K562 (cell line): Measurements from ENCODE around the gene ALDOC. TPM values are rescaled to one million over a fixed set of nuclear protein-coding genes. Genes with fewer than 3 reads are reported as not detected.

Source experiments
- ATAC-seq: fragments of 200-7000 bp; cut with Tn5 transposase; 3 replicates; pipeline ENCODE4 v1.9.1; 2020; ENCODE audit warnings: moderate library complexity
- BruUV-seq: library from RNA; stranded (reverse); fragments of 400-500 nt; replicated peaks from 2 replicates; lab custom pipeline; 2021; lab: Mats Ljungman, UMichigan
- CTCF ChIA-PET: fragments of 300-600 bp; formaldehyde crosslinking; extraction: SDS; loops from one replicate; lab custom pipeline; 2021; ENCODE audit warnings: low intra/inter-chr PET ratio; lab: Yijun Ruan, JAX
- POLR2A ChIA-PET: fragments of 300-600, 350-650 bp; sonication (Branson Sonifier 250); formaldehyde crosslinking; extraction: SDS; loops from one replicate; lab custom pipeline; 2021; ENCODE audit warnings: antibody characterized with exemption, inconsistent platforms; lab: Yijun Ruan, JAX
- DNase-seq, 4 experiments: peaks; one replicate each; pipeline versions ENCODE4 v3.0.0 to v3.0.0-alpha.2; 2011 to 2018; ENCODE audit warnings: low spot score in 3 of 4, mixed read lengths in 3 of 4; ENCODE audit errors: extremely low read depth in 1 of 4
- FAIRE-seq: peaks from 2 replicates; lab custom pipeline; 2011; peaks lifted over from hg19 to GRCh38; lab: Jason Lieb, UNC
- H2AFZ ChIP-seq: 2 replicates; pipeline ENCODE4 v1.6.0; 2011; ENCODE audit warnings: low read depth, low read length, control low read depth, inconsistent platforms
- H3K27ac ChIP-seq: fragments of 200-600 bp; 3 replicates; pipeline ENCODE4 v1.8.0; 2011; ENCODE audit warnings: low read depth, mild to moderate bottlenecking, control low read depth, inconsistent platforms, low read length, moderate library complexity, mixed read lengths; ENCODE audit errors: extremely low read depth
- H3K27me3 ChIP-seq, 2 experiments: fragments of 300-600 bp in 1 of 2; 2 replicates in 1 of 2; 3 replicates in 1 of 2; pipeline versions ENCODE4 v1.6.0 to v1.8.0; 2011; ENCODE audit warnings: inconsistent platforms in 2 of 2, low read length in 2 of 2, mild to moderate bottlenecking in 1 of 2, mixed read lengths in 1 of 2, moderate library complexity in 1 of 2; ENCODE audit not compliant: control insufficient read depth in 2 of 2, insufficient read depth in 2 of 2
- H3K36me3 ChIP-seq: fragments of 300-600 bp; 3 replicates; pipeline ENCODE4 v1.8.0; 2011; ENCODE audit warnings: mild to moderate bottlenecking, low read length, inconsistent platforms; ENCODE audit not compliant: control insufficient read depth, insufficient read depth
- H3K4me1 ChIP-seq, 2 experiments: fragments of 200-600 bp in 1 of 2; replicated peaks in 1 of 2; 2 replicates in 1 of 2; 3 replicates in 1 of 2; pipeline versions ENCODE4 v1.5.1 to v1.8.0; 2011; ENCODE audit warnings: inconsistent platforms in 2 of 2, low read length in 2 of 2, mild to moderate bottlenecking in 1 of 2, mixed read lengths in 1 of 2, moderate library complexity in 1 of 2; ENCODE audit not compliant: control insufficient read depth in 2 of 2, insufficient read depth in 2 of 2
- H3K4me2 ChIP-seq: 2 replicates; pipeline ENCODE4 v1.6.1; 2011; ENCODE audit warnings: low read length, control low read depth, inconsistent platforms, mixed read lengths; ENCODE audit not compliant: insufficient read depth
- H3K4me3 ChIP-seq: fragments of 200-600 bp; sonication (generic), shearing (Covaris generic); 2 replicates; pipeline ENCODE4 v1.5.1; 2016; ENCODE audit warnings: control low read depth, inconsistent platforms
- H3K79me2 ChIP-seq: fragments of 200-600 bp; 3 replicates; pipeline ENCODE4 v1.8.0; 2011; ENCODE audit warnings: low read length, inconsistent platforms; ENCODE audit not compliant: control insufficient read depth, insufficient read depth
- H3K9ac ChIP-seq, 2 experiments: 2 replicates each; pipeline versions ENCODE4 v1.6.0 to v1.6.1; 2011; ENCODE audit warnings: low read depth in 2 of 2, low read length in 2 of 2, control low read depth in 1 of 2, inconsistent platforms in 1 of 2, mild to moderate bottlenecking in 1 of 2, mixed read lengths in 1 of 2; ENCODE audit not compliant: insufficient read depth in 1 of 2
- H3K9me1 ChIP-seq: one replicate; pipeline ENCODE4 v1.6.0; 2011; ENCODE audit warnings: inconsistent platforms, mild to moderate bottlenecking, low read length, moderate library complexity; ENCODE audit not compliant: control insufficient read depth, insufficient read depth
- H3K9me3 ChIP-seq: replicated peaks from 2 replicates; pipeline ENCODE4 v1.5.1; 2011; ENCODE audit warnings: low read depth, low read length, inconsistent platforms; ENCODE audit not compliant: control insufficient read depth, insufficient read depth
- H4K20me1 ChIP-seq: replicated peaks from 2 replicates; pipeline ENCODE4 v1.6.1; 2011; ENCODE audit warnings: low read length, inconsistent platforms, mixed read lengths; ENCODE audit not compliant: control insufficient read depth, insufficient read depth
- CREB3 ChIP-seq: fragments of 450-650 bp; conservative IDR thresholded peaks from 2 replicates; pipeline ENCODE4 v1.6.1; 2016; ENCODE audit warnings: missing genetic modification characterization, low read depth, mild to moderate bottlenecking, missing compliant biosample characterization, moderate library complexity
- ELF1 ChIP-seq: fragments of 200-800 bp; sonication (Bioruptor generic); IDR thresholded peaks from 2 replicates; pipeline ENCODE4 v1.6.1; 2016; ENCODE audit warnings: missing genetic modification characterization, missing compliant biosample characterization
- MTA2 ChIP-seq: fragments of 450-650 bp; IDR thresholded peaks from 2 replicates; pipeline ENCODE4 v1.6.1; 2016; ENCODE audit warnings: low read depth
- NFIC ChIP-seq: fragments of 450-650 bp; IDR thresholded peaks from 2 replicates; pipeline ENCODE4 v1.6.1; 2017; ENCODE audit warnings: mild to moderate bottlenecking, inconsistent platforms
- NFIX ChIP-seq: fragments of 250-450 bp; sonication (Bioruptor Pico); IDR thresholded peaks from 2 replicates; pipeline ENCODE4 v1.4.0; 2020; ENCODE audit warnings: low read depth, mild to moderate bottlenecking, moderate library complexity
- PTRF ChIP-seq: fragments of 450-650 bp; IDR thresholded peaks from 2 replicates; pipeline ENCODE4 v1.6.1; 2016; ENCODE audit warnings: mild to moderate bottlenecking, missing genetic modification characterization, missing compliant biosample characterization
- RB1 ChIP-seq: fragments of 450-650 bp; IDR thresholded peaks from 2 replicates; pipeline ENCODE4 v1.6.1; 2017; ENCODE audit warnings: low read depth, mild to moderate bottlenecking
- SMAD4 ChIP-seq: fragments of 250-450 bp; sonication (Bioruptor Pico); conservative IDR thresholded peaks from 2 replicates; pipeline ENCODE4 v1.8.0; 2021; ENCODE audit warnings: inconsistent platforms, mild to moderate bottlenecking, moderate library complexity
- ZNF175 ChIP-seq: fragments of 200-800 bp; sonication (Bioruptor generic); IDR thresholded peaks from 2 replicates; pipeline ENCODE4 v1.6.1; 2016; ENCODE audit warnings: low read depth, mild to moderate bottlenecking, missing genetic modification characterization, missing compliant biosample characterization
- WGBS: fragments of 100-300 bp; shearing (Covaris generic); methylation state at CpG from one replicate; pipeline ENCODE4 v1.1.6; 2016; ENCODE audit warnings: low coverage, mixed read lengths; ENCODE audit not compliant: insufficient coverage; ENCODE audit errors: missing lambda C conversion rate; 5-methylcytosine and 5-hydroxymethylcytosine counted together
- in situ Hi-C: fragments of 300-500 bp; cut with MboI; formaldehyde crosslinking; loops from 4 replicates; pipeline ENCODE4 v1.15.0; 2018; ENCODE audit warnings: inconsistent platforms, mixed read lengths
- intact Hi-C: fragments of 100-400 bp; cut with micrococcal nuclease; formaldehyde crosslinking; loops from 2 replicates; pipeline ENCODE4 v1.14.2; 2022
- polyA plus RNA-seq, 8 experiments: library from polyadenylated mRNA; depleted of rRNA in 4 of 8; stranded (reverse) in 5 of 8; unstranded in 3 of 8; fragments of >200 nt; fragmentation: Nextera tagmentation in 2 of 8; fragmentation: Illumina TruSeq in 1 of 8; extraction: Ambion mirVana in 2 of 8; extraction: Trizol in 1 of 8; gene quantifications; 2 replicates each; pipeline versions ENCODE4 v1.2.1 to v1.2.3, GENCODE V29; 2011 to 2014; ENCODE audit warnings: inconsistent platforms in 1 of 8, missing spikeins in 1 of 8
- total RNA-seq, 7 experiments: library from RNA; depleted of rRNA in 6 of 7; stranded (reverse); fragments of >200 nt in 6 of 7; fragmentation: Illumina TruSeq in 2 of 7; extraction: Trizol in 2 of 7; gene quantifications; 2 replicates each; pipeline versions ENCODE4 v1.2.1 to v1.2.3, GENCODE V29; 2011 to 2021; ENCODE audit warnings: low replicate concordance in 1 of 7
- TF ChIP-seq, protein P1 (sequence below): fragments of 200-400 bp; formaldehyde crosslinking; IDR thresholded peaks from 2 replicates; pipeline ENCODE4 v1.6.1; 2017; ENCODE audit warnings: mild to moderate bottlenecking, low read depth, low read length, moderate library complexity

The ALDOC gene
- total and polyA plus RNA-seq, 9 of the 15 experiments (the other 6 are each of a cell fraction or from before 2014, with no cell fraction given) = 43.2 to 263 (median 99.2) TPM

GRCh38 chr17:28577466-28577824 is 750 bp upstream of the ALDOC start:
- H3K4me3 ChIP-seq = no peak overlapping the region
- FAIRE-seq (no peak), DNase-seq (peak in 1 of 4 experiments; percentile 22), ATAC-seq (no peak)
- peaks cover 24 to 29% of the 10 kb centered on the region in 2 experiments for H3K4me1 ChIP-seq
- peaks cover 79% of the 10 kb centered on the region for H3K36me3 ChIP-seq
- no peaks in the 10 kb centered on the region for H3K27me3 ChIP-seq
- 54% methylated on average over 3 of the region's 3 CpGs for WGBS
- POLR2A ChIA-PET = interaction anchor here (0.7 to 16.7 kb wide), 11 partner anchors 18 to 1015 kb away, joined by 3 to 274 read pairs (median 3); partner anchors contain the start of genes FLOT2 and SPAG5
- in situ Hi-C loops = loop anchor here (5.0 kb wide), 1 partner anchor 360 kb away; no protein-coding TSS in a partner anchor
- CTCF ChIA-PET = interaction anchor here (0.6 kb wide), 1 partner anchor 56 kb away, joined by 3 read pairs; no protein-coding TSS in a partner anchor
- no peaks in the 10 kb centered on the region for H3K9me3 ChIP-seq
- H3K9ac ChIP-seq = peak overlapping the region; percentile 70 to 79; a peak in 3 of 4 replicates
- H3K27ac ChIP-seq = peak overlapping the region; percentile 91
- H3K79me2 ChIP-seq = peaks cover 23% of the 10 kb centered on the region
- TF ChIP-seq, protein P1, sequence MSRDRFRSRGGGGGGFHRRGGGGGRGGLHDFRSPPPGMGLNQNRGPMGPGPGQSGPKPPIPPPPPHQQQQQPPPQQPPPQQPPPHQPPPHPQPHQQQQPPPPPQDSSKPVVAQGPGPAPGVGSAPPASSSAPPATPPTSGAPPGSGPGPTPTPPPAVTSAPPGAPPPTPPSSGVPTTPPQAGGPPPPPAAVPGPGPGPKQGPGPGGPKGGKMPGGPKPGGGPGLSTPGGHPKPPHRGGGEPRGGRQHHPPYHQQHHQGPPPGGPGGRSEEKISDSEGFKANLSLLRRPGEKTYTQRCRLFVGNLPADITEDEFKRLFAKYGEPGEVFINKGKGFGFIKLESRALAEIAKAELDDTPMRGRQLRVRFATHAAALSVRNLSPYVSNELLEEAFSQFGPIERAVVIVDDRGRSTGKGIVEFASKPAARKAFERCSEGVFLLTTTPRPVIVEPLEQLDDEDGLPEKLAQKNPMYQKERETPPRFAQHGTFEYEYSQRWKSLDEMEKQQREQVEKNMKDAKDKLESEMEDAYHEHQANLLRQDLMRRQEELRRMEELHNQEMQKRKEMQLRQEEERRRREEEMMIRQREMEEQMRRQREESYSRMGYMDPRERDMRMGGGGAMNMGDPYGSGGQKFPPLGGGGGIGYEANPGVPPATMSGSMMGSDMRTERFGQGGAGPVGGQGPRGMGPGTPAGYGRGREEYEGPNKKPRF = no peak
- 0 out of 2 replicates have a peak, but pooled peaks have one; percentile 3 for TF ChIP-seq CREB3 (tag)
- TF ChIP-seq NFIX = peak; percentile 83
- TF ChIP-seq PTRF (tag) = 0 out of 2 replicates have a peak, but pooled peaks have one; percentile 9
- peak; percentile 99 for TF ChIP-seq NFIC
- no peak for TF ChIP-seq MTA2
- peak; percentile 23; the same call in 1 of the 2 replicates for TF ChIP-seq ELF1 (tag)
- 0 out of 2 replicates have a peak, but pooled peaks have one; percentile 8 for TF ChIP-seq RB1
- TF ChIP-seq ZNF175 = peak; percentile 5; the same call in 1 of the 2 replicates
- 0 out of 2 replicates have a peak, but pooled peaks have one; percentile 18 for TF ChIP-seq SMAD4 (CRISPR knock-in tag)
- H2AFZ ChIP-seq = peak overlapping the region; percentile 86
- intact Hi-C loops = no loop called here
- H3K4me2 ChIP-seq = peak overlapping the region; percentile 82
- no TSS peak for BruUV-seq
- peaks cover 21% of the 10 kb centered on the region for H3K9me1 ChIP-seq
- 0 out of 2 replicates have a peak, but pooled peaks cover 10% of the 10 kb centered on the region for H4K20me1 ChIP-seq
